K562 (cell line): ENCODE measurements around the gene C1orf87. TPM values are rescaled to one million over a fixed set of nuclear protein-coding genes. Genes with fewer than 3 reads are reported as not detected.

ENCODE experiments used
- ATAC-seq: fragments of 200-7000 bp; cut with Tn5 transposase; 3 replicates; pipeline ENCODE4 v1.9.1; 2020; ENCODE audit warnings: moderate library complexity
- BruUV-seq: library from RNA; stranded (reverse); fragments of 400-500 nt; replicated peaks from 2 replicates; lab custom pipeline; 2021; lab: Mats Ljungman, UMichigan
- CTCF ChIA-PET: fragments of 300-600 bp; formaldehyde crosslinking; extraction: SDS; loops from one replicate; lab custom pipeline; 2021; ENCODE audit warnings: low intra/inter-chr PET ratio; lab: Yijun Ruan, JAX
- POLR2A ChIA-PET: fragments of 300-600, 350-650 bp; sonication (Branson Sonifier 250); formaldehyde crosslinking; extraction: SDS; loops from one replicate; lab custom pipeline; 2021; ENCODE audit warnings: antibody characterized with exemption, inconsistent platforms; lab: Yijun Ruan, JAX
- DNase-seq, 4 experiments: peaks; one replicate each; pipeline versions ENCODE4 v3.0.0 to v3.0.0-alpha.2; 2011 to 2018; ENCODE audit warnings: low spot score in 3 of 4, mixed read lengths in 3 of 4; ENCODE audit errors: extremely low read depth in 1 of 4
- FAIRE-seq: peaks from 2 replicates; lab custom pipeline; 2011; peaks lifted over from hg19 to GRCh38; lab: Jason Lieb, UNC
- H2AFZ ChIP-seq: 2 replicates; pipeline ENCODE4 v1.6.0; 2011; ENCODE audit warnings: low read depth, low read length, control low read depth, inconsistent platforms
- H3K27ac ChIP-seq: fragments of 200-600 bp; 3 replicates; pipeline ENCODE4 v1.8.0; 2011; ENCODE audit warnings: low read depth, mild to moderate bottlenecking, control low read depth, inconsistent platforms, low read length, moderate library complexity, mixed read lengths; ENCODE audit errors: extremely low read depth
- H3K27me3 ChIP-seq, 2 experiments: fragments of 300-600 bp in 1 of 2; 2 replicates in 1 of 2; 3 replicates in 1 of 2; pipeline versions ENCODE4 v1.6.0 to v1.8.0; 2011; ENCODE audit warnings: inconsistent platforms in 2 of 2, low read length in 2 of 2, mild to moderate bottlenecking in 1 of 2, mixed read lengths in 1 of 2, moderate library complexity in 1 of 2; ENCODE audit not compliant: control insufficient read depth in 2 of 2, insufficient read depth in 2 of 2
- H3K36me3 ChIP-seq: fragments of 300-600 bp; 3 replicates; pipeline ENCODE4 v1.8.0; 2011; ENCODE audit warnings: mild to moderate bottlenecking, low read length, inconsistent platforms; ENCODE audit not compliant: control insufficient read depth, insufficient read depth
- H3K4me1 ChIP-seq, 2 experiments: fragments of 200-600 bp in 1 of 2; replicated peaks in 1 of 2; 2 replicates in 1 of 2; 3 replicates in 1 of 2; pipeline versions ENCODE4 v1.5.1 to v1.8.0; 2011; ENCODE audit warnings: inconsistent platforms in 2 of 2, low read length in 2 of 2, mild to moderate bottlenecking in 1 of 2, mixed read lengths in 1 of 2, moderate library complexity in 1 of 2; ENCODE audit not compliant: control insufficient read depth in 2 of 2, insufficient read depth in 2 of 2
- H3K4me2 ChIP-seq: 2 replicates; pipeline ENCODE4 v1.6.1; 2011; ENCODE audit warnings: low read length, control low read depth, inconsistent platforms, mixed read lengths; ENCODE audit not compliant: insufficient read depth
- H3K4me3 ChIP-seq: fragments of 200-600 bp; sonication (generic), shearing (Covaris generic); 2 replicates; pipeline ENCODE4 v1.5.1; 2016; ENCODE audit warnings: control low read depth, inconsistent platforms
- H3K79me2 ChIP-seq: fragments of 200-600 bp; 3 replicates; pipeline ENCODE4 v1.8.0; 2011; ENCODE audit warnings: low read length, inconsistent platforms; ENCODE audit not compliant: control insufficient read depth, insufficient read depth
- H3K9ac ChIP-seq, 2 experiments: 2 replicates each; pipeline versions ENCODE4 v1.6.0 to v1.6.1; 2011; ENCODE audit warnings: low read depth in 2 of 2, low read length in 2 of 2, control low read depth in 1 of 2, inconsistent platforms in 1 of 2, mild to moderate bottlenecking in 1 of 2, mixed read lengths in 1 of 2; ENCODE audit not compliant: insufficient read depth in 1 of 2
- H3K9me1 ChIP-seq: one replicate; pipeline ENCODE4 v1.6.0; 2011; ENCODE audit warnings: inconsistent platforms, mild to moderate bottlenecking, low read length, moderate library complexity; ENCODE audit not compliant: control insufficient read depth, insufficient read depth
- H3K9me3 ChIP-seq: replicated peaks from 2 replicates; pipeline ENCODE4 v1.5.1; 2011; ENCODE audit warnings: low read depth, low read length, inconsistent platforms; ENCODE audit not compliant: control insufficient read depth, insufficient read depth
- H4K20me1 ChIP-seq: replicated peaks from 2 replicates; pipeline ENCODE4 v1.6.1; 2011; ENCODE audit warnings: low read length, inconsistent platforms, mixed read lengths; ENCODE audit not compliant: control insufficient read depth, insufficient read depth
- ADNP ChIP-seq: fragments of 200-800 bp; sonication (Bioruptor generic); IDR thresholded peaks from 2 replicates; pipeline ENCODE4 v1.6.1; 2016; ENCODE audit warnings: missing genetic modification characterization, missing compliant biosample characterization
- ETV5 ChIP-seq: sonication (generic); formaldehyde crosslinking; IDR thresholded peaks from 2 replicates; pipeline ENCODE4 v1.4.0; 2020; ENCODE audit warnings: low read depth, mild to moderate bottlenecking, missing genetic modification reagents
- FOXK1 ChIP-seq: sonication (generic); formaldehyde crosslinking; IDR thresholded peaks from 2 replicates; pipeline ENCODE4 v1.8.0; 2022; ENCODE audit warnings: missing genetic modification reagents, mild to moderate bottlenecking, borderline replicate concordance
- HMGN3 ChIP-seq: IDR thresholded peaks from 2 replicates; pipeline ENCODE4 v1.6.1; 2011; ENCODE audit warnings: borderline replicate concordance, low read depth, mild to moderate bottlenecking, mixed read lengths, low read length; ENCODE audit not compliant: insufficient read length; ENCODE audit errors: extremely low read depth
- KLF1 ChIP-seq: fragments of 450-650 bp; IDR thresholded peaks from 2 replicates; pipeline ENCODE4 v1.6.1; 2016; ENCODE audit warnings: missing genetic modification characterization, missing compliant biosample characterization
- LARP7 ChIP-seq: fragments of 450-650 bp; IDR thresholded peaks from 2 replicates; pipeline ENCODE4 v1.6.1; 2016
- NCOA1 ChIP-seq: fragments of 450-650 bp; IDR thresholded peaks from 2 replicates; pipeline ENCODE4 v1.6.1; 2016; ENCODE audit warnings: low read depth
- PHF20 ChIP-seq: fragments of 450-650 bp; IDR thresholded peaks from 2 replicates; pipeline ENCODE4 v1.6.1; 2018; ENCODE audit not compliant: partially characterized antibody
- ZNF347 ChIP-seq: fragments of 450-650 bp; formaldehyde crosslinking; IDR thresholded peaks from 2 replicates; pipeline ENCODE4 v1.4.0; 2020; ENCODE audit warnings: low read depth, mild to moderate bottlenecking, moderate library complexity
- ZSCAN29 ChIP-seq: fragments of 450-650 bp; IDR thresholded peaks from 2 replicates; pipeline ENCODE4 v1.6.1; 2017
- WGBS: fragments of 100-300 bp; shearing (Covaris generic); methylation state at CpG from one replicate; pipeline ENCODE4 v1.1.6; 2016; ENCODE audit warnings: low coverage, mixed read lengths; ENCODE audit not compliant: insufficient coverage; ENCODE audit errors: missing lambda C conversion rate; 5-methylcytosine and 5-hydroxymethylcytosine counted together
- in situ Hi-C: fragments of 300-500 bp; cut with MboI; formaldehyde crosslinking; loops from 4 replicates; pipeline ENCODE4 v1.15.0; 2018; ENCODE audit warnings: inconsistent platforms, mixed read lengths
- intact Hi-C: fragments of 100-400 bp; cut with micrococcal nuclease; formaldehyde crosslinking; loops from 2 replicates; pipeline ENCODE4 v1.14.2; 2022
- polyA plus RNA-seq, 8 experiments: library from polyadenylated mRNA; depleted of rRNA in 4 of 8; stranded (reverse) in 5 of 8; unstranded in 3 of 8; fragments of >200 nt; fragmentation: Nextera tagmentation in 2 of 8; fragmentation: Illumina TruSeq in 1 of 8; extraction: Ambion mirVana in 2 of 8; extraction: Trizol in 1 of 8; gene quantifications; 2 replicates each; pipeline versions ENCODE4 v1.2.1 to v1.2.3, GENCODE V29; 2011 to 2014; ENCODE audit warnings: inconsistent platforms in 1 of 8, missing spikeins in 1 of 8
- total RNA-seq, 7 experiments: library from RNA; depleted of rRNA in 6 of 7; stranded (reverse); fragments of >200 nt in 6 of 7; fragmentation: Illumina TruSeq in 2 of 7; extraction: Trizol in 2 of 7; gene quantifications; 2 replicates each; pipeline versions ENCODE4 v1.2.1 to v1.2.3, GENCODE V29; 2011 to 2021; ENCODE audit warnings: low replicate concordance in 1 of 7

C1orf87 gene
- total and polyA plus RNA-seq, 9 of the 15 experiments (the other 6 are each of a cell fraction or from before 2014, with no cell fraction given): not detected

DNA sequence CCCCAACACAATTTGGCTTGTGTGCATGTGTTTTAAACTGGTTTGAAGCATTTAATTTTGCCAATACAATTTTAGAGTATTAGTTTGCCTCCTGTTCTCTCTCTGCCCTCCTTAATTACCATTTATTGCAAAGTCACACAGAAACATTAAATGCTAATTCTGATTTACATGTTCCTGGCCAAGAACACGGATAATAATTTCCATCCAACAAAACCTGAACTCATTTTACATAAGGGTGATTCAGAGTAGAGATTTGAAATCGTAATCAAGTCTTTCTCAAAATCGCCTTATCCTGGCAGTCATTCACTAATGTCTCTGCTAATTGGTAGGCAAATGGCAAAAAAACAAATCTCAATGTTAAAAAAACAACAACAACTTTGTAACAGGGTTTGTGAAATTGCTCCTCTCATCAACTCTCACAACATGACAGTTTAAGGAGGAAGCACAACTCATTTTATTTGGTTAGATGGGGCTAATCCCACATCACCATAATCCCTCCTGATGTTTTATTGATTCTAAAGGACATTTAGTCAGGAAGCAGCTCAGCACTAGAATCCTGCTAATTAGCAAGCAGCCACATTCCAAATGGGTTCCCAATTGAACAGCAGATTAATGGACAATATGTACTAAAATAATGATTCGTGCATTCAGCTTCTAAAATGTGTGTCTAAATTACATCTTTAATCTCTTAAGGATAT lies 55.9 kb downstream of the C1orf87 start:
- Histone ChIP-seq H3K4me2 (no peak overlapping the region), H3K9me1 (no peaks in the 10 kb centered on the region), H3K79me2 (no peaks in the 10 kb centered on the region)
- no TSS peak for BruUV-seq
- POLR2A ChIA-PET: no interaction called here
- no peak for DNase-seq
- ATAC-seq: no peak
- TF ChIP-seq PHF20 (no peak), NCOA1 (no peak), ETV5 (CRISPR knock-in tag) (no peak), KLF1 (tag) (no peak), HMGN3 (no peak), ZNF347 (CRISPR knock-in tag) (no peak), ZSCAN29 (no peak), LARP7 (no peak), ADNP (tag) (no peak), FOXK1 (CRISPR knock-in tag) (no peak)
- TF ChIP-seq, all 486 proteins: peak for 0
- Histone ChIP-seq H2AFZ (no peak overlapping the region), H3K9me3 (no peaks in the 10 kb centered on the region), H3K27ac (no peak overlapping the region), H3K4me1 (no peaks in the 10 kb centered on the region), H3K9ac (no peak overlapping the region), H3K36me3 (no peaks in the 10 kb centered on the region), H3K27me3 (no peaks in the 10 kb centered on the region), H3K4me3 (no peak overlapping the region), H4K20me1 (no peaks in the 10 kb centered on the region)
- WGBS: 0% methylated on average over 4 of the region's 4 CpGs
- in situ Hi-C loops: no loop called here
- CTCF ChIA-PET: no interaction called here
- intact Hi-C loops: no loop called here
- no peak for FAIRE-seq
